GM23248 (cell line): ENCODE data around the gene KCNQ2.

Experiments used
- EZH2 ChIP-seq: fragments of 200-600 bp; sonication (generic); IDR thresholded peaks from 2 replicates; pipeline ENCODE4 v1.6.1; 2018; ENCODE audit warnings: antibody characterized with exemption, mild to moderate bottlenecking; ENCODE audit not compliant: insufficient read depth, poor library complexity, severe bottlenecking
- EZH2phosphoT487 ChIP-seq: fragments of 200-600 bp; sonication (generic); IDR thresholded peaks from 2 replicates; pipeline ENCODE4 v1.6.1; 2018; ENCODE audit warnings: antibody characterized with exemption, moderate library complexity, mild to moderate bottlenecking, low read depth; ENCODE audit not compliant: insufficient read depth

DNA sequence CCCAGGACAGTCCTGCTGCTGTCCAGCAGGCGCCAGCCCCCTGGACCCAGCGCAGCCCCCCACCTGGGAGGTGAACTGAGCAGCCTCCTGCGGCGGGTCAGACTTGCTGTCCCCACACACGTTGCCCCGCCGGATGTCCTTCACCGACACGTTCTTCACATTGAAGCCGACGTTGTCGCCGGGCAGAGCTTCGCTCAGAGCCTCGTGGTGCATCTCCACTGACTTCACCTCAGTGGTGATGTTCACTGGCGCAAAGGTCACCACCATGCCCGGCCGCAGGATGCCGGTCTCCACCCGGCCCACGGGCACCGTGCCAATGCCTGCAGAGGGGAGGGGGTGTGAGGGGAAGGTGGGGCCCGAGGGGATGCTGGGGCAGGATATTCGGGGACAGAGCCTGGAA is 18.0 kb upstream of the KCNQ2 start:
- TF ChIP-seq EZH2 (no peak), EZH2phosphoT487 (no peak)
